ENCODE measurements around the gene AHRR. TPM values are rescaled to one million over a fixed set of nuclear protein-coding genes. Genes with fewer than 3 reads are reported as not detected.

Gene AHRR
- total and polyA plus RNA-seq, 9 of the 15 experiments (the other 6 are each of a cell fraction or from before 2014, with no cell fraction given) = 0.06 to 1.6 (median 0.75) TPM; not detected in 1

GRCh38 chr5:456351-457194 lies 135.1 kb downstream of the AHRR start (continued):
- TF ChIP-seq TFE3 (CRISPR knock-in tag; IDR thresholded peaks at IDR 0.05) (no peak), ZNF668 (CRISPR knock-in tag; IDR thresholded peaks at IDR 0.05) (no peak), BRF1 (IDR thresholded peaks at IDR 0.05; ENCODE audit: borderline replicate concordance, extremely low read depth, insufficient read length) (no peak), CREM (IDR thresholded peaks at IDR 0.05; ENCODE audit: low read depth) (no peak), TBL1XR1 (IDR thresholded peaks at IDR 0.05; ENCODE audit: low read length in 2 of 2) (no peak), BCL6 (CRISPR knock-in tag; IDR thresholded peaks at IDR 0.05) (no peak), RBM14 (IDR thresholded peaks at IDR 0.05; ENCODE audit: borderline replicate concordance, insufficient read depth, low read depth, low read length) (no peak), REST (IDR thresholded peaks at IDR 0.05; ENCODE audit: borderline replicate concordance) (no peak), REST (CRISPR knock-in tag; IDR thresholded peaks at IDR 0.05; ENCODE audit: low read depth) (no peak), ZNF740 (CRISPR knock-in tag; IDR thresholded peaks at IDR 0.05) (no peak), ZNF740 (tag; IDR thresholded peaks at IDR 0.05) (no peak)
